Measurements from ENCODE around the gene DAAM2.

Gene DAAM2

DNA sequence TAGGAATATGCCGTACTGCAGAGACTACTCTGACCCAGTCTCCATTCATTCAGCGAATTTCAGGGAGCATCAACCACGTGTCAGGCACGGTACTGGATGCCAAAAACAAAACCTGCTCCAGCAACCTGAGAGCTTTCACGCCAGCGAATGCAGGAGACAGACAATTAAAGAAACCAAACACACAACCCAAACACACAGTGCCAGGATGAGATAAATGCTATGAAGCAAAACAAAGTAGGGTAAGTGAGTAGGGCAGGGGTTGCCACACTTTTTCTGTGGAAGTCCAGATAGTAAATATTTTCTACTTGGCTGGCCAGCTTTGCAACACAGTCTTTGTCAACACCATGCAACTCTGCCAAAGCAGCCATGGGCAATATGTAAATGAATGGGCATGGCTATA lies 132.1 kb downstream of the DAAM2 start:
- FAIRE-seq (no peak), DNase-seq (ENCODE audit: insufficient read length, low spot score) (no peak)
- TF ChIP-seq POU2F2 (IDR thresholded peaks at IDR 0.05; ENCODE audit: low read depth, low read length) (no peak), TAF1 (IDR thresholded peaks at IDR 0.05; ENCODE audit: low read depth, low read length) (no peak), SPI1 (IDR thresholded peaks at IDR 0.05; ENCODE audit: low read depth, low read length) (no peak), PAX5 (IDR thresholded peaks at IDR 0.05; ENCODE audit: insufficient read depth, low read length, severe bottlenecking) (no peak), POLR2AphosphoS5 (IDR thresholded peaks at IDR 0.05; ENCODE audit: low read depth, low read length) (no peak), POLR2A (IDR thresholded peaks at IDR 0.05; ENCODE audit: low read depth, low read length) (no peak)

GRCh38 chr6:39925191-39925930 lies 133.2 kb downstream of the DAAM2 start:
- FAIRE-seq (no peak), DNase-seq (ENCODE audit: insufficient read length, low spot score) (no peak)
- TF ChIP-seq PAX5 (IDR thresholded peaks at IDR 0.05; ENCODE audit: insufficient read depth, low read length, severe bottlenecking) (no peak), POU2F2 (IDR thresholded peaks at IDR 0.05; ENCODE audit: low read depth, low read length) (no peak), SPI1 (IDR thresholded peaks at IDR 0.05; ENCODE audit: low read depth, low read length) (no peak)

DNA sequence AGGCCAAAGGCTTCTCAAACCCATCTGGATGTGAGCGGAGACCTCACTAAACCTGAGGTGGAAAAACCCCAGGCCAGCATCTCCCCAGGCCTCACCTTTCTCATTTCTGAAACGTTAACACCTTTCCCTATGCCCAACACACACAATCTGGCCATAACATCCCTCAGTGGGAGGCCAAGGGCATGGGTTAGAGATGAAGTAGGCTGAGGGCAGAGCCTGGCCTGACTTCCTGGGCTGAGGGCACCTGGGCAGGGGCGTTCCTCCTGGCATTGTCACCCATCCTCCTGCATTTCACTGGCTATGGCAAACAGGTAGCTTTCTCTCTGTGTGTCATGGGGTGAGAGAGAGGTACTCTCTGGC lies 133.7 kb downstream of the DAAM2 start:
- FAIRE-seq = no peak
- no peak for DNase-seq (ENCODE audit: insufficient read length, low spot score)
- TF ChIP-seq SPI1 (IDR thresholded peaks at IDR 0.05; ENCODE audit: low read depth, low read length) (no peak), POLR2A (IDR thresholded peaks at IDR 0.05; ENCODE audit: low read depth, low read length) (no peak), TAF1 (IDR thresholded peaks at IDR 0.05; ENCODE audit: low read depth, low read length) (no peak), POLR2AphosphoS5 (IDR thresholded peaks at IDR 0.05; ENCODE audit: low read depth, low read length) (no peak)

- TF ChIP-seq SPI1 (IDR thresholded peaks at IDR 0.05; ENCODE audit: low read depth, low read length) (no peak), POLR2AphosphoS5 (IDR thresholded peaks at IDR 0.05; ENCODE audit: low read depth, low read length) (no peak), POLR2A (IDR thresholded peaks at IDR 0.05; ENCODE audit: low read depth, low read length) (no peak), POU2F2 (IDR thresholded peaks at IDR 0.05; ENCODE audit: low read depth, low read length) (no peak), TAF1 (IDR thresholded peaks at IDR 0.05; ENCODE audit: low read depth, low read length) (no peak), PAX5 (IDR thresholded peaks at IDR 0.05; ENCODE audit: insufficient read depth, low read length, severe bottlenecking) (no peak)
- no peak for FAIRE-seq
Measured at GRCh38 chr6:39926668-39927067, 134.5 kb downstream of the DAAM2 start.

GRCh38 chr6:39927159-39927558 lies 135.0 kb downstream of the DAAM2 start:
- no peak for TF ChIP-seq POLR2A (IDR thresholded peaks at IDR 0.05; ENCODE audit: low read depth, low read length)
- no peak for TF ChIP-seq TAF1 (IDR thresholded peaks at IDR 0.05; ENCODE audit: low read depth, low read length)
- TF ChIP-seq POU2F2 (IDR thresholded peaks at IDR 0.05; ENCODE audit: low read depth, low read length) = no peak
- TF ChIP-seq PAX5 (IDR thresholded peaks at IDR 0.05; ENCODE audit: insufficient read depth, low read length, severe bottlenecking) = no peak
- no peak for TF ChIP-seq POLR2AphosphoS5 (IDR thresholded peaks at IDR 0.05; ENCODE audit: low read depth, low read length)
- TF ChIP-seq SPI1 (IDR thresholded peaks at IDR 0.05; ENCODE audit: low read depth, low read length) = no peak
- DNase-seq (ENCODE audit: insufficient read length, low spot score) = no peak

More at GRCh38 chr6:39926668-39927067, 134.5 kb downstream of the DAAM2 start:
- no peak for DNase-seq (ENCODE audit: insufficient read length, low spot score)

GRCh38 chr6:39929039-39929732 lies 137.0 kb downstream of the DAAM2 start:
- TF ChIP-seq POLR2A (IDR thresholded peaks at IDR 0.05; ENCODE audit: low read depth, low read length) (no peak), SPI1 (IDR thresholded peaks at IDR 0.05; ENCODE audit: low read depth, low read length) (no peak), TAF1 (IDR thresholded peaks at IDR 0.05; ENCODE audit: low read depth, low read length) (no peak), POU2F2 (IDR thresholded peaks at IDR 0.05; ENCODE audit: low read depth, low read length) (no peak), PAX5 (IDR thresholded peaks at IDR 0.05; ENCODE audit: insufficient read depth, low read length, severe bottlenecking) (no peak), POLR2AphosphoS5 (IDR thresholded peaks at IDR 0.05; ENCODE audit: low read depth, low read length) (no peak)
- FAIRE-seq = no peak

More at GRCh38 chr6:39927159-39927558, 135.0 kb downstream of the DAAM2 start:
- no peak for FAIRE-seq

DNA sequence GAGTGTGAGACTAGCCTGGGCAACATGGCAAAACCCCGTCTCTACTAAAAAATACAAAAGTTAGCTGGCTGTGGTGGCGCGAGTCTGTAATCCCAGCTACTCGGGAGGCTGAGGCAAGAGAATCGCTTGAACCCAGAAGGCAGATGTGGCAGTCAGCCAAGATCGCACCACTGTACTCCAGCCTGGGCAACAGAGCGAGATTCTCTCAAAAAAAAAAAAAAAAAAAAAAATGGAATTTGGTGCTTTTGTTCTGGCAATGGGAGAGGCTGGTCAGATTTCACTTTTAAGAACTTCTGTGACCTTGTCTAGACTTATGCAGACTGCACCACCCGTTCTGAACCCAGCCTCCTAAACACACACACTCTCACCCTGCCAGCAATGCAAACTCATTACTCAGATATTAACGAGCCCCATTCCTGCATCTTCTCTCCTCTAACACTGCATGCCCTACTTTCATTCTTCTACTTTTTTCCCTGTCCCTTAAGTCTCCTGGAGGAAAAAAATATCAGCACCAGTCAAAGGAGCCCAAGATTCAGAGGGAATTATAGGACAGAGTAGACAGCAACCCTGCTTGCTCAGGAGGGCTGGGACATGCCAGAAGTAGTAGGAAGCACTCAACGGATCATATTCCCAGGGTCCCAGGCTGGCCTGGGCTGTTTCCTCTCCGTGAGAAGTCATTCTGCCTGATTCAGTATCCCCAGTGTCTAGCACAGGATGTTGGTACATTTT lies 137.7 kb downstream of the DAAM2 start:
- no peak for FAIRE-seq

More at GRCh38 chr6:39929039-39929732, 137.0 kb downstream of the DAAM2 start:
- no peak for DNase-seq (ENCODE audit: insufficient read length, low spot score)

GRCh38 chr6:39930540-39930939 lies 138.4 kb downstream of the DAAM2 start:
- TF ChIP-seq PAX5 (IDR thresholded peaks at IDR 0.05; ENCODE audit: insufficient read depth, low read length, severe bottlenecking) = no peak
- no peak for TF ChIP-seq POU2F2 (IDR thresholded peaks at IDR 0.05; ENCODE audit: low read depth, low read length)
- no peak for TF ChIP-seq POLR2AphosphoS5 (IDR thresholded peaks at IDR 0.05; ENCODE audit: low read depth, low read length)
- TF ChIP-seq SPI1 (IDR thresholded peaks at IDR 0.05; ENCODE audit: low read depth, low read length) = no peak
- TF ChIP-seq POLR2A (IDR thresholded peaks at IDR 0.05; ENCODE audit: low read depth, low read length) = no peak
- no peak for TF ChIP-seq TAF1 (IDR thresholded peaks at IDR 0.05; ENCODE audit: low read depth, low read length)
- no peak for FAIRE-seq

More for the DNA sequence above, 137.7 kb downstream of the DAAM2 start:
- TF ChIP-seq POU2F2 (IDR thresholded peaks at IDR 0.05; ENCODE audit: low read depth, low read length) = no peak
- no peak for TF ChIP-seq POLR2A (IDR thresholded peaks at IDR 0.05; ENCODE audit: low read depth, low read length)
- TF ChIP-seq POLR2AphosphoS5 (IDR thresholded peaks at IDR 0.05; ENCODE audit: low read depth, low read length) = no peak
- no peak for TF ChIP-seq TAF1 (IDR thresholded peaks at IDR 0.05; ENCODE audit: low read depth, low read length)
- no peak for TF ChIP-seq SPI1 (IDR thresholded peaks at IDR 0.05; ENCODE audit: low read depth, low read length)
- no peak for TF ChIP-seq PAX5 (IDR thresholded peaks at IDR 0.05; ENCODE audit: insufficient read depth, low read length, severe bottlenecking)
- DNase-seq (ENCODE audit: insufficient read length, low spot score) = no peak

DNA sequence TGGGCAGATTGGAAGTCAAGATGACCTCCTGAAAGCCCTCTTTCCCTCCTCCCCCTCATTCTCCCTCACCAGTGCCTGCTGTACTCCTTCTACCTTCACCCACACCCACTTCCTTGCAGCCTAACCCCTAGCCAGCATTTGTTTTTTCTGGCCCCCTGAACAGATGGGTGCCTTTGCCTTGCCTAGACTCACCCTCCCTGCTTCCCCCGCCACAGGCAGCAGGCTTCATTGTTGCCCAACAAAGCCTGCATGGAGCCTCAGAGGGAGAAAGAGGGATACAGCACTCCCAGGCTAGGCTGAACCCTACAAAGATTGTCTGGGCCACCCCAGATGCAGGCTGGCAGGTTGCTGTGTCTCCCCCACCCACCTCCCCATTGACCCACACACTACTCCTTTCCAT lies 139.4 kb downstream of the DAAM2 start:
- FAIRE-seq (no peak), DNase-seq (ENCODE audit: insufficient read length, low spot score) (no peak)
- TF ChIP-seq PAX5 (IDR thresholded peaks at IDR 0.05; ENCODE audit: insufficient read depth, low read length, severe bottlenecking) (no peak), POLR2AphosphoS5 (IDR thresholded peaks at IDR 0.05; ENCODE audit: low read depth, low read length) (no peak), POLR2A (IDR thresholded peaks at IDR 0.05; ENCODE audit: low read depth, low read length) (no peak), POU2F2 (IDR thresholded peaks at IDR 0.05; ENCODE audit: low read depth, low read length) (no peak), TAF1 (IDR thresholded peaks at IDR 0.05; ENCODE audit: low read depth, low read length) (no peak), SPI1 (IDR thresholded peaks at IDR 0.05; ENCODE audit: low read depth, low read length) (no peak)

More at GRCh38 chr6:39930540-39930939, 138.4 kb downstream of the DAAM2 start:
- no peak for DNase-seq (ENCODE audit: insufficient read length, low spot score)

Data from GM12891 (cell line).